Activated effector memory CD4-positive, alpha-beta T cell treated with Interleukin-2 at 50 U/mL for 16 hours (primary cell): ENCODE data around the gene PCGF6.
"Not testable (repeated sequence)": the region's sequence is repeated elsewhere in the genome, so short reads cannot be mapped to it uniquely, and the experiment has no call there.

ENCODE experiments used
- DNase-seq: peaks from one replicate; pipeline ENCODE4 v3.0.0-alpha.2; 2020

PCGF6 gene

GRCh38 chr10:103350517-103351260, at the start of gene PCGF6:
TSS of gene PCGF6 (minus strand) at chr10:103351140. CDS start at chr10:103351066, 74 bp downstream.
- peak; percentile 56 for DNase-seq

GRCh38 chr10:103397191-103397825, 46.4 kb upstream of the PCGF6 start:
- no peak for DNase-seq

- DNase-seq: no peak
These were observed 45.8 kb upstream of the PCGF6 start for GRCh38 chr10:103396789-103397087.

GRCh38 chr10:103396067-103396788, 45.3 kb upstream of the PCGF6 start, which contains the start of the genes ATP5MK and PDCD11:
TSS of gene ATP5MK (minus strand) at chr10:103396475. CDS start at chr10:103392457, 4,018 bp downstream.
TSS of gene PDCD11 (plus strand) at chr10:103396626. CDS start at chr10:103398427, 1,801 bp downstream.
- peak; percentile 95 for DNase-seq

- DNase-seq: no peak
These were observed 44.8 kb upstream of the PCGF6 start for GRCh38 chr10:103395754-103396066.

GRCh38 chr10:103394180-103394579, 43.2 kb upstream of the PCGF6 start:
- no peak for DNase-seq

GRCh38 chr10:103382769-103383168, 31.8 kb upstream of the PCGF6 start:
- DNase-seq: no peak

GRCh38 chr10:103374263-103374662, 23.3 kb upstream of the PCGF6 start:
- DNase-seq: no peak

- no peak for DNase-seq
These were observed 22.6 kb upstream of the PCGF6 start for GRCh38 chr10:103373544-103373943.

GRCh38 chr10:103367782-103368518, 17.0 kb upstream of the PCGF6 start, which contains the start of gene TAF5:
TSS of gene TAF5 (plus strand) at chr10:103367976. CDS start at chr10:103367990, 14 bp downstream.
- DNase-seq: peak; percentile 83

GRCh38 chr10:103367379-103367781, 16.4 kb upstream of the PCGF6 start:
- no peak for DNase-seq

- not testable (repeated sequence) for DNase-seq
These were observed 9.9 kb upstream of the PCGF6 start for GRCh38 chr10:103360791-103361190.

- DNase-seq: not testable (repeated sequence)
These were observed 8.6 kb upstream of the PCGF6 start for GRCh38 chr10:103359493-103359892.

GRCh38 chr10:103355906-103356599, 5.1 kb upstream of the PCGF6 start:
- DNase-seq: no peak

- not testable (repeated sequence) for DNase-seq
These were observed 3.6 kb upstream of the PCGF6 start for GRCh38 chr10:103354567-103354966.

- DNase-seq: no peak
These were observed 2.3 kb upstream of the PCGF6 start for GRCh38 chr10:103353281-103353680.

- no peak for DNase-seq
These were observed 794 bp downstream of the PCGF6 start for GRCh38 chr10:103350175-103350516.

GRCh38 chr10:103336370-103336769, 14.6 kb downstream of the PCGF6 start:
- DNase-seq: no peak

GRCh38 chr10:103334567-103334966, 16.4 kb downstream of the PCGF6 start:
- no peak for DNase-seq

GRCh38 chr10:103333934-103334520, 16.9 kb downstream of the PCGF6 start:
- no peak for DNase-seq

GRCh38 chr10:103327906-103328305, 23.0 kb downstream of the PCGF6 start:
- no peak for DNase-seq

GRCh38 chr10:103316087-103316486, 34.9 kb downstream of the PCGF6 start:
- DNase-seq: no peak
